ENCODE data around the gene IFIT3. TPM values are rescaled to one million over a fixed set of nuclear protein-coding genes. Genes with fewer than 3 reads are reported as not detected.

The IFIT3 gene
- total RNA-seq, 1 experiment from 2014 or later: 45.2 TPM

DNA sequence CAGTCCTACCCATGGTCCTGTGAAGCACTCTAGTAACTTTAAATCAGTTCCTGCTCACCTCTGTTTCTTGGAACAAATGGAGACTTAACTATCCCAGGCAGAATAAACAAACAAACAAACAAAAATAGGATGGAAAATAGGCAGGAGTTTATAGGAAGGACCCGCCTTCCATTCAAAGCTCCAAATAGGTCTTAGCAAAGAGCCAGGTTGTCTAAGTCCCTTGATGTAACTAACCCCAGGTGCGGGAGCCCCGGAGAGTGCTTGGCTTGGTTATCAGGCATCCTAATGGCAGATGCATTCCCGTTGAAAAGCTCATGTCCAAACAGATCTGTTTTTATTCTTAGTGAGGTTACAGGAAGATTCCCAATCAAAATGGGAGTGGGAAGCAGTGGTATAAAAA, 23.8 kb upstream of the IFIT3 start:
- peaks cover 42% of the 10 kb centered on the region for H3K4me1 Mint-ChIP-seq (ENCODE audit: low read depth, unreplicated experiment)
- no peak overlapping the region for H3K27ac Mint-ChIP-seq (ENCODE audit: unreplicated experiment)
- H3K4me3 Mint-ChIP-seq (ENCODE audit: low read depth, unreplicated experiment): peak overlapping the region; percentile 63
- H3K27me3 Mint-ChIP-seq (ENCODE audit: unreplicated experiment): no peaks in the 10 kb centered on the region
- H3K9me3 Mint-ChIP-seq (ENCODE audit: low read depth, unreplicated experiment): no peaks in the 10 kb centered on the region
- BruUV-seq (replicated peaks): no TSS peak
- intact Hi-C loops (cut with micrococcal nuclease; ENCODE audit: unreplicated experiment): no loop called here
- CTCF ChIA-PET: interaction anchor here (0.9 kb wide), 1 partner anchor 20 kb away, joined by 4 read pairs; no protein-coding TSS in a partner anchor
- peaks cover 19% of the 10 kb centered on the region for H3K36me3 Mint-ChIP-seq (ENCODE audit: insufficient read depth, unreplicated experiment)
- no peak for DNase-seq
- TF ChIP-seq, protein P1, sequence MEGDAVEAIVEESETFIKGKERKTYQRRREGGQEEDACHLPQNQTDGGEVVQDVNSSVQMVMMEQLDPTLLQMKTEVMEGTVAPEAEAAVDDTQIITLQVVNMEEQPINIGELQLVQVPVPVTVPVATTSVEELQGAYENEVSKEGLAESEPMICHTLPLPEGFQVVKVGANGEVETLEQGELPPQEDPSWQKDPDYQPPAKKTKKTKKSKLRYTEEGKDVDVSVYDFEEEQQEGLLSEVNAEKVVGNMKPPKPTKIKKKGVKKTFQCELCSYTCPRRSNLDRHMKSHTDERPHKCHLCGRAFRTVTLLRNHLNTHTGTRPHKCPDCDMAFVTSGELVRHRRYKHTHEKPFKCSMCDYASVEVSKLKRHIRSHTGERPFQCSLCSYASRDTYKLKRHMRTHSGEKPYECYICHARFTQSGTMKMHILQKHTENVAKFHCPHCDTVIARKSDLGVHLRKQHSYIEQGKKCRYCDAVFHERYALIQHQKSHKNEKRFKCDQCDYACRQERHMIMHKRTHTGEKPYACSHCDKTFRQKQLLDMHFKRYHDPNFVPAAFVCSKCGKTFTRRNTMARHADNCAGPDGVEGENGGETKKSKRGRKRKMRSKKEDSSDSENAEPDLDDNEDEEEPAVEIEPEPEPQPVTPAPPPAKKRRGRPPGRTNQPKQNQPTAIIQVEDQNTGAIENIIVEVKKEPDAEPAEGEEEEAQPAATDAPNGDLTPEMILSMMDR (IDR thresholded peaks at IDR 0.05; ENCODE audit: unreplicated experiment): no peak

DNA sequence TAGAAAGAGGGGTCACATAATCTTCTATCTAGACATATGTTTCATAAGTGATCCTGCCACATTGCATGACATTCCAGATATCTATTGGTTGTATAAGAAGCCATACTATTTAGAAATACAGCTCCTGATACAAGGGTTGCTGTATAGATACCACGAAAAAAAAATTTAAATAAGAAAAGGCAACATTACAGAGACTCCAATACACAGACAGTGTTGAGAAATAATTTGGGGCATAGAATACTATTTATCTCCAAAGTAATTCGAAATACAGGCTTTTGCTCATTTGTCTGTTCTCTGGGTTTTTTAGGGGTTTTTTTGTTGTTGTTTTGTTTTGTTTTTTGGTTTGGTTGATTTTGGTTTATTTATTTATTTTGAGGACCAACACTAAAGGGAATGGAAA, 23.4 kb upstream of the IFIT3 start:
- TF ChIP-seq, protein P1 (IDR thresholded peaks at IDR 0.05; ENCODE audit: unreplicated experiment): no peak
- H3K9me3 Mint-ChIP-seq (ENCODE audit: low read depth, unreplicated experiment): no peaks in the 10 kb centered on the region
- H3K4me1 Mint-ChIP-seq (ENCODE audit: low read depth, unreplicated experiment): peaks cover 42% of the 10 kb centered on the region
- DNase-seq: no peak
- BruUV-seq (replicated peaks): no TSS peak
- intact Hi-C loops (cut with micrococcal nuclease; ENCODE audit: unreplicated experiment): no loop called here
- peaks cover 19% of the 10 kb centered on the region for H3K36me3 Mint-ChIP-seq (ENCODE audit: insufficient read depth, unreplicated experiment)
- H3K4me3 Mint-ChIP-seq (ENCODE audit: low read depth, unreplicated experiment): peak overlapping the region; percentile 63
- no peak overlapping the region for H3K27ac Mint-ChIP-seq (ENCODE audit: unreplicated experiment)
- CTCF ChIA-PET: interaction anchor here (0.9 kb wide), 1 partner anchor 21 kb away, joined by 4 read pairs; no protein-coding TSS in a partner anchor
- no peaks in the 10 kb centered on the region for H3K27me3 Mint-ChIP-seq (ENCODE audit: unreplicated experiment)

DNA sequence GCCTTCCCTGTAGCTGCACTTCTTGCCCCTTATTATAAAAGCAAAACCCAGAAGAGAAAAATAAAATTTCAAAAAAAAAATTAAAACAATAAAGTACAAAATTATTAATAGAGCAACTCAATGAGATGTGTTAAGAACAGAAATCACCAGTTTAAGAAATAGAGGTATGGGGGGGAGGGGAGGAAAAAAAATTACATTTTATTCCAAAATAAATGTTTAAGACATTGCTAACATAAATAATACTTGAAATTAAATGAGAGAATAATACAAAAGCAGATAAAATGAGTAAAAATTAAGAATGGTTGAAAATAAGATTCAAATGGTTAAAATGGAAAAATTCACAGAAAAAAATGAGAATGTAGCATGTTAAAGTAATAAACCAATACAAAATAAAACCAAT, 22.9 kb upstream of the IFIT3 start:
- H3K27me3 Mint-ChIP-seq (ENCODE audit: unreplicated experiment): no peaks in the 10 kb centered on the region
- no peak overlapping the region for H3K27ac Mint-ChIP-seq (ENCODE audit: unreplicated experiment)
- H3K9me3 Mint-ChIP-seq (ENCODE audit: low read depth, unreplicated experiment): no peaks in the 10 kb centered on the region
- H3K4me1 Mint-ChIP-seq (ENCODE audit: low read depth, unreplicated experiment): peaks cover 42% of the 10 kb centered on the region
- peak overlapping the region; percentile 63 for H3K4me3 Mint-ChIP-seq (ENCODE audit: low read depth, unreplicated experiment)
- CTCF ChIA-PET: no interaction called here
- no peak for DNase-seq
- intact Hi-C loops (cut with micrococcal nuclease; ENCODE audit: unreplicated experiment): no loop called here
- BruUV-seq (replicated peaks): no TSS peak
- TF ChIP-seq, protein P1 (IDR thresholded peaks at IDR 0.05; ENCODE audit: unreplicated experiment): no peak
- H3K36me3 Mint-ChIP-seq (ENCODE audit: insufficient read depth, unreplicated experiment): peaks cover 19% of the 10 kb centered on the region

DNA sequence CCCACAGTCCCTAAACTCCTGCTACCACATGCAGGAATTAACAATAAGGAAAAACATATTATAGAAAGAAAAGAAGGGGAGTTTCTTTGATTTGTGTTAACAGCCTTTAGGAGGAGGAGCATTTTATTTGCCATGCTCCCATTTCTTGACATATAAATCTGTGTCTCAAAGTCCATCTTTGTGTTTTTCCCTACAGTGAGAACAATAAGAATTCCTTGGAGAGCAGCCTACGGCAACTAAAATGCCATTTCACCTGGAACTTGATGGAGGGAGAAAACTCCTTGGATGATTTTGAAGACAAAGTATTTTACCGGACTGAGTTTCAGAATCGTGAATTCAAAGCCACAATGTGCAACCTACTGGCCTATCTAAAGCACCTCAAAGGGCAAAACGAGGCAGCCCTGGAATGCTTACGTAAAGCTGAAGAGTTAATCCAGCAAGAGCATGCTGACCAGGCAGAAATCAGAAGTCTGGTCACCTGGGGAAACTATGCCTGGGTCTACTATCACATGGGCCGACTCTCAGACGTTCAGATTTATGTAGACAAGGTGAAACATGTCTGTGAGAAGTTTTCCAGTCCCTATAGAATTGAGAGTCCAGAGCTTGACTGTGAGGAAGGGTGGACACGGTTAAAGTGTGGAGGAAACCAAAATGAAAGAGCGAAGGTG, 21.9 kb upstream of the IFIT3 start:
- CTCF ChIA-PET: no interaction called here
- H3K27me3 Mint-ChIP-seq (ENCODE audit: unreplicated experiment): no peaks in the 10 kb centered on the region
- BruUV-seq (replicated peaks): no TSS peak

More for the DNA sequence above, 21.9 kb upstream of the IFIT3 start:
- no peak for DNase-seq
- Mint-ChIP-seq H3K4me1 (ENCODE audit: low read depth, unreplicated experiment) (peaks cover 40% of the 10 kb centered on the region), H3K4me3 (ENCODE audit: low read depth, unreplicated experiment) (no peak overlapping the region), H3K36me3 (ENCODE audit: insufficient read depth, unreplicated experiment) (peaks cover 19% of the 10 kb centered on the region), H3K9me3 (ENCODE audit: low read depth, unreplicated experiment) (no peaks in the 10 kb centered on the region), H3K27ac (ENCODE audit: unreplicated experiment) (no peak overlapping the region)
- intact Hi-C loops (cut with micrococcal nuclease; ENCODE audit: unreplicated experiment): no loop called here
- TF ChIP-seq, protein P1 (IDR thresholded peaks at IDR 0.05; ENCODE audit: unreplicated experiment): no peak
